Measurements from ENCODE around the gene USE1. TPM values are rescaled to one million over a fixed set of nuclear protein-coding genes. Genes with fewer than 3 reads are reported as not detected.

The USE1 gene
- total and polyA plus RNA-seq, 2 experiments from 2014 or later = 15.5 to 19.4 TPM

- Histone ChIP-seq H3K36me3 (ENCODE audit: insufficient read depth) (0 out of 2 replicates have a peak, but pooled peaks cover 3% of the 10 kb centered on the region), H3K27me3 (ENCODE audit: insufficient read depth) (no peaks in the 10 kb centered on the region), H3K9me2 (ENCODE audit: insufficient read depth) (no peaks in the 10 kb centered on the region), H3K27ac (ENCODE audit: low read depth) (no peak overlapping the region), H3F3A (replicated peaks; ENCODE audit: low read depth) (no peaks in the 10 kb centered on the region), H3K4me2 (no peak overlapping the region), H4K20me1 (replicated peaks; ENCODE audit: insufficient read depth) (0 out of 2 replicates have a peak, but pooled peaks cover 3% of the 10 kb centered on the region), H3K79me2 (replicated peaks; ENCODE audit: insufficient read depth) (no peaks in the 10 kb centered on the region), H3K4me1 (ENCODE audit: insufficient read depth) (no peaks in the 10 kb centered on the region), H2AFZ (no peak overlapping the region), H3K4me3 (no peak overlapping the region)
- Mint-ChIP-seq H3K4me3 (no peak overlapping the region), H3K27me3 (ENCODE audit: insufficient read depth, low read depth, poor library complexity) (peaks cover 13% of the 10 kb centered on the region), H3K4me1 (no peaks in the 10 kb centered on the region), H3K27ac (no peak overlapping the region), H3K9me3 (no peaks in the 10 kb centered on the region; the same call in 2 of the 3 replicates), H3K36me3 (ENCODE audit: low read depth) (peaks cover 65% of the 10 kb centered on the region)
- ATAC-seq (no peak), DNase-seq (ENCODE audit: low spot score) (no peak)
- TF ChIP-seq STAT1 (IDR thresholded peaks at IDR 0.05; ENCODE audit: unreplicated experiment) = no peak
- no peak for TF ChIP-seq REST (IDR thresholded peaks at IDR 0.05; ENCODE audit: unreplicated experiment)
- TF ChIP-seq ZNF462 (CRISPR knock-in tag; IDR thresholded peaks at IDR 0.05) = no peak
- TF ChIP-seq EZH2 (IDR thresholded peaks at IDR 0.05; ENCODE audit: low read depth, unreplicated experiment) = no peak
- no peak for TF ChIP-seq CTCF (conservative IDR thresholded peaks at IDR 0.05; ENCODE audit: low read depth in 2 of 2)
- TF ChIP-seq ZNF114 (CRISPR knock-in tag; IDR thresholded peaks at IDR 0.05) = no peak
- TF ChIP-seq ZNF331 (CRISPR knock-in tag; IDR thresholded peaks at IDR 0.05; ENCODE audit: low read depth) = no peak
- no peak for TF ChIP-seq JUNB (IDR thresholded peaks at IDR 0.05; ENCODE audit: unreplicated experiment)
Measured at GRCh38 chr19:17200408-17201079, 14.6 kb upstream of the USE1 start.

Data from GM23338 (cell line).